ENCODE results near the gene SMG1.
"Not testable (repeated sequence)": the region's sequence is repeated elsewhere in the genome, so short reads cannot be mapped to it uniquely, and the experiment has no call there.

SMG1 gene

GRCh38 chr16:18933501-18933900 lies 7.3 kb upstream of the SMG1 start:
- DNase-seq (ENCODE audit: low read depth in 4 of 4, low spot score in 1 of 4) = no peak

GRCh38 chr16:18932243-18932987 lies 6.2 kb upstream of the SMG1 start:
- no peak for DNase-seq (ENCODE audit: low read depth in 4 of 4, low spot score in 1 of 4)

- no peak for DNase-seq (ENCODE audit: low read depth in 4 of 4, low spot score in 1 of 4)
These were observed 5.5 kb upstream of the SMG1 start for GRCh38 chr16:18931756-18932155.

GRCh38 chr16:18930095-18930494 lies 3.9 kb upstream of the SMG1 start:
- DNase-seq (ENCODE audit: low read depth in 4 of 4, low spot score in 1 of 4) = not testable (repeated sequence)

- not testable (repeated sequence) for DNase-seq (ENCODE audit: low read depth in 4 of 4, low spot score in 1 of 4)
These were observed 1.9 kb upstream of the SMG1 start for GRCh38 chr16:18928073-18928472.

GRCh38 chr16:18925215-18925985 lies 808 bp downstream of the SMG1 start:
- DNase-seq (ENCODE audit: low read depth in 4 of 4, low spot score in 1 of 4) = peak; percentile 3 to 52 (median 22)

GRCh38 chr16:18923935-18924334 lies 2.3 kb downstream of the SMG1 start:
- not testable (repeated sequence) for DNase-seq (ENCODE audit: low read depth in 4 of 4, low spot score in 1 of 4)

GRCh38 chr16:18923124-18923523 lies 3.1 kb downstream of the SMG1 start:
- DNase-seq (ENCODE audit: low read depth in 4 of 4, low spot score in 1 of 4) = not testable (repeated sequence)

GRCh38 chr16:18909585-18909984 lies 16.6 kb downstream of the SMG1 start:
- not testable (repeated sequence) for DNase-seq (ENCODE audit: low read depth in 4 of 4, low spot score in 1 of 4)

GRCh38 chr16:18908716-18909115 lies 17.5 kb downstream of the SMG1 start:
- not testable (repeated sequence) for DNase-seq (ENCODE audit: low read depth in 4 of 4, low spot score in 1 of 4)

- DNase-seq (ENCODE audit: low read depth in 4 of 4, low spot score in 1 of 4) = not testable (repeated sequence)
These were observed 23.4 kb downstream of the SMG1 start for GRCh38 chr16:18902778-18903177.

- DNase-seq (ENCODE audit: low read depth in 4 of 4, low spot score in 1 of 4) = not testable (repeated sequence)
These were observed 24.2 kb downstream of the SMG1 start for GRCh38 chr16:18902044-18902443.

- DNase-seq (ENCODE audit: low read depth in 4 of 4, low spot score in 1 of 4) = not testable (repeated sequence)
These were observed 25.0 kb downstream of the SMG1 start for GRCh38 chr16:18901194-18901593.

- not testable (repeated sequence) for DNase-seq (ENCODE audit: low read depth in 4 of 4, low spot score in 1 of 4)
These were observed 41.8 kb downstream of the SMG1 start for GRCh38 chr16:18884456-18884855.

- DNase-seq (ENCODE audit: low read depth in 4 of 4, low spot score in 1 of 4) = not testable (repeated sequence)
These were observed 48.5 kb downstream of the SMG1 start for GRCh38 chr16:18877734-18878133.

- DNase-seq (ENCODE audit: low read depth in 4 of 4, low spot score in 1 of 4) = not testable (repeated sequence)
These were observed 48.9 kb downstream of the SMG1 start for GRCh38 chr16:18877259-18877658.

GRCh38 chr16:18876301-18876700 lies 49.9 kb downstream of the SMG1 start:
- DNase-seq (ENCODE audit: low read depth in 4 of 4, low spot score in 1 of 4) = not testable (repeated sequence)

- not testable (repeated sequence) for DNase-seq (ENCODE audit: low read depth in 4 of 4, low spot score in 1 of 4)
These were observed 57.0 kb downstream of the SMG1 start for GRCh38 chr16:18869043-18869771.

- DNase-seq (ENCODE audit: low read depth in 4 of 4, low spot score in 1 of 4) = not testable (repeated sequence)
These were observed 59.9 kb downstream of the SMG1 start for GRCh38 chr16:18866277-18866823.

GRCh38 chr16:18862891-18863290 lies 63.3 kb downstream of the SMG1 start:
- not testable (repeated sequence) for DNase-seq (ENCODE audit: low read depth in 4 of 4, low spot score in 1 of 4)

- no peak for DNase-seq (ENCODE audit: low read depth in 4 of 4, low spot score in 1 of 4)
These were observed 71.0 kb downstream of the SMG1 start for GRCh38 chr16:18855196-18855595.

All from stimulated activated CD4-positive, alpha-beta T cell treated with anti-CD3 and anti-CD28 coated beads, Interleukin-1b, Interleukin-23, amount 100 ng/mL, for 24 hours (primary cell).